Naive thymus-derived CD4-positive, alpha-beta T cell (primary cell): Measurements from ENCODE around the gene APLF. TPM values are rescaled to one million over a fixed set of nuclear protein-coding genes. Genes with fewer than 3 reads are reported as not detected.
"Not testable (repeated sequence)": the region's sequence is repeated elsewhere in the genome, so short reads cannot be mapped to it uniquely, and the experiment has no call there.

Experiments
- ATAC-seq: fragments of 150-1000 bp; cut with Tn5 transposase; 2 replicates; pipeline ENCODE4 v1.10.0; 2021; ENCODE audit warnings: mild to moderate bottlenecking, moderate library complexity
- CTCF ChIA-PET: fragments of 350-600 bp; sonication (Branson Sonifier 250); formaldehyde crosslinking; loops from one replicate; lab custom pipeline; 2021; ENCODE audit warnings: antibody characterized with exemption; lab: Charles Lee
- POLR2A ChIA-PET: fragments of 350-600 bp; sonication (Branson Sonifier 250); formaldehyde crosslinking; loops from one replicate; lab custom pipeline; 2021; ENCODE audit warnings: antibody characterized with exemption, inconsistent platforms; lab: Charles Lee
- DNase-seq, 9 donors: peaks; one replicate each; pipeline versions ENCODE4 v3.0.0 to v3.0.0-alpha.2; 2020 to 2022; ENCODE audit warnings: mixed read lengths in 1 of 9
- H3K27ac ChIP-seq: one replicate; pipeline ENCODE4 v1.7.0; 2013; ENCODE audit warnings: mild to moderate bottlenecking, low read depth, low read length, moderate library complexity
- H3K27me3 ChIP-seq, 2 donors: one replicate each; pipeline ENCODE4 v1.7.0; 2013; ENCODE audit warnings: low read length in 2 of 2, mild to moderate bottlenecking in 2 of 2, moderate library complexity in 2 of 2; ENCODE audit not compliant: control insufficient read depth in 2 of 2, insufficient read depth in 2 of 2
- H3K36me3 ChIP-seq, 3 experiments: 1 replicate in 2 of 3; 2 replicates in 1 of 3; pipeline ENCODE4 v1.7.0; 2013; ENCODE audit warnings: low read length in 3 of 3, mild to moderate bottlenecking in 3 of 3, moderate library complexity in 1 of 3; ENCODE audit not compliant: insufficient read depth in 3 of 3, control insufficient read depth in 2 of 3
- H3K4me1 ChIP-seq, 2 donors: one replicate each; pipeline ENCODE4 v1.7.0; 2013; ENCODE audit warnings: low read length in 2 of 2, mild to moderate bottlenecking in 2 of 2, moderate library complexity in 1 of 2; ENCODE audit not compliant: control insufficient read depth in 2 of 2, insufficient read depth in 2 of 2
- H3K4me3 ChIP-seq: 2 replicates; pipeline ENCODE4 v1.7.0; 2013; ENCODE audit warnings: mild to moderate bottlenecking, low read length
- H3K9me3 ChIP-seq, 3 experiments: 1 replicate in 2 of 3; 2 replicates in 1 of 3; pipeline ENCODE4 v1.7.0; 2013; ENCODE audit warnings: low read length in 3 of 3; ENCODE audit not compliant: control insufficient read depth in 2 of 3
- H3K27ac Mint-ChIP-seq, 9 donors: one replicate each; pipeline ENCODE4 v1.8.0; 2020 to 2022; ENCODE audit warnings: mixed read lengths in 9 of 9, mild to moderate bottlenecking in 8 of 9, moderate library complexity in 5 of 9, inconsistent platforms in 2 of 9
- H3K27me3 Mint-ChIP-seq, 5 donors: one replicate each; pipeline ENCODE4 v1.8.0; 2021 to 2022; ENCODE audit warnings: mixed read lengths in 5 of 5, mild to moderate bottlenecking in 1 of 5
- H3K36me3 Mint-ChIP-seq, 5 donors: one replicate each; pipeline ENCODE4 v1.8.0; 2020 to 2022; ENCODE audit warnings: mixed read lengths in 5 of 5, mild to moderate bottlenecking in 3 of 5, inconsistent platforms in 1 of 5
- H3K4me1 Mint-ChIP-seq, 7 donors: one replicate each; pipeline ENCODE4 v1.8.0; 2020 to 2022; ENCODE audit warnings: mixed read lengths in 7 of 7, mild to moderate bottlenecking in 3 of 7, inconsistent platforms in 1 of 7
- H3K4me3 Mint-ChIP-seq, 10 donors: one replicate each; pipeline ENCODE4 v1.8.0; 2020 to 2022; ENCODE audit warnings: mild to moderate bottlenecking in 10 of 10, mixed read lengths in 10 of 10, moderate library complexity in 6 of 10, inconsistent platforms in 2 of 10
- H3K9me3 Mint-ChIP-seq, 11 donors: one replicate each; pipeline ENCODE4 v1.8.0; 2020 to 2022; ENCODE audit warnings: mixed read lengths in 11 of 11, mild to moderate bottlenecking in 4 of 11, inconsistent platforms in 1 of 11, moderate library complexity in 1 of 11
- intact Hi-C, 2 donors: fragments of 100-400 bp; cut with micrococcal nuclease; formaldehyde crosslinking; loops; one replicate each; pipeline ENCODE4 v1.15.1; 2023
- polyA plus RNA-seq, 2 donors: library from polyadenylated mRNA; unstranded; fragments of 300-500 nt; fragmentation: Illumina TruSeq; gene quantifications; one replicate each; pipeline ENCODE4 v1.2.3, GENCODE V29; 2021
- total RNA-seq, 6 experiments: library from RNA in 5 of 6; stranded (reverse) in 5 of 6; gene quantifications; 1 replicate in 5 of 6; 2 replicates in 1 of 6; pipeline ENCODE4 v1.2.3 and lab custom pipeline; 2021 to 2026

Gene APLF
- total and polyA plus RNA-seq, 7 experiments from 2014 or later, result 1.4 to 8.9 (median 3.5) TPM

GRCh38 chr2:68438455-68439303 lies 28.7 kb upstream of the APLF start:
- Histone ChIP-seq H3K9me3 (no peaks in the 10 kb centered on the region), H3K4me1 (peaks cover 0 to 22% of the 10 kb centered on the region in 2 donors), H3K4me3 (no peak overlapping the region), H3K27ac (no peak overlapping the region), H3K27me3 (no peaks in the 10 kb centered on the region), H3K36me3 (no peaks in the 10 kb centered on the region)
- intact Hi-C loops, result no loop called here
- Mint-ChIP-seq H3K36me3 (no peaks in the 10 kb centered on the region), H3K27me3 (peaks cover 0 to 16% (median 0%) of the 10 kb centered on the region in 5 donors), H3K9me3 (peaks cover 0 to 1% (median 0%) of the 10 kb centered on the region in 11 donors), H3K27ac (peak overlapping the region in 1 of 9 donors; percentile 18), H3K4me1 (peaks cover 0 to 16% (median 5%) of the 10 kb centered on the region in 7 donors), H3K4me3 (no peak overlapping the region)
- ATAC-seq (no peak), DNase-seq (no peak)
- ChIA-PET CTCF (no interaction called here), POLR2A (no interaction called here)

DNA sequence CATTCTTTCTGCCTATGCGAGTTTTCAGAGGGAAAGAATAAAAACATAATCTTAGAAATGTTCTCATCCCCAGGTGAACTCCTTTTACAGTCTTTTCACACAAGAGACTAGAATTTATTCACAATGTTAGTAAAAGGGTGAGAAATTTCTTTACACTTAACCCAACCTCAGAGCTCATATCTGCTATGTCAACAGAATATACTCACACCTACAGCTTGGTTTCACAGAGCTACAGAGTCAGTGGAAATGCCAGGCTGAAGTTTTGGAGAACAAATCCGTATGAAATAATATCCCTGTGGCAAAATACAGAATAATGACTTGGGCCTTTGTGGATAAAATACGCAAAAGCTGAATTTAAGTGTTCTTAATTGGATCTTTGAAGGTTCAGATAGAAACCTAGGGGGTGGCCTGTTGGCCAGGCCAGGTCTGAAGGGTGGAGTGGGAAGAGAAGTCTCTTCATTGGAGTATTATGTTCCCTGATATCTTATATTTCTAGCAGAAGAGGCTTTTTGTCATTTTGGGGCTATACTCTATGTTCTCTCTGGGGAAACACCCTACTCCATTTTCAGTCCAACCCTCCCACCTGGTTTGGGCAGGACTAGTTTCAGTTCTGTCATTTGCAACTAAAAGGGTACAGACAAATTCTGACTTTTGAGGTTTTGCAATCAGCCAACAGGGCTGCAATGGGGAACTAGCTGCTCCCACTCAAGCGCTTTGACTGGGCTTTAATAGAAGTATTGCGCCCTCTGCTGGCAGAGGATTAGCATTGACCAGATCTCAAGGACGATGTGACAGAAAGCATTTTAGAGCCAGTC lies 26.0 kb upstream of the APLF start:
- ChIA-PET POLR2A (no interaction called here), CTCF (interaction anchor here (0.6 to 2.8 kb wide), 7 partner anchors 9 to 319 kb away, joined by 3 to 16 read pairs (median 5); no protein-coding TSS in a partner anchor)
- peaks cover 0 to 16% (median 5%) of the 10 kb centered on the region in 7 donors for H3K4me1 Mint-ChIP-seq
- ATAC-seq, result peak; percentile 97
- H3K27me3 Mint-ChIP-seq, result peaks cover 0 to 19% (median 0%) of the 10 kb centered on the region in 5 donors
- H3K27ac ChIP-seq, result no peak overlapping the region
- H3K4me3 ChIP-seq, result no peak overlapping the region
- H3K36me3 Mint-ChIP-seq, result no peaks in the 10 kb centered on the region
- H3K27ac Mint-ChIP-seq, result peak overlapping the region in 4 of 9 donors; percentile 11 to 72 (median 40)
- H3K4me1 ChIP-seq, result peaks cover 0 to 22% of the 10 kb centered on the region in 2 donors
- no peak overlapping the region for H3K4me3 Mint-ChIP-seq
- no peaks in the 10 kb centered on the region for H3K9me3 ChIP-seq
- H3K9me3 Mint-ChIP-seq, result peaks cover 0 to 1% (median 0%) of the 10 kb centered on the region in 11 donors
- no peaks in the 10 kb centered on the region for H3K27me3 ChIP-seq
- no peaks in the 10 kb centered on the region for H3K36me3 ChIP-seq
- DNase-seq, result peak; percentile 52 to 79 (median 72)
- intact Hi-C loops, result loop anchor here (1.0 to 5.0 kb wide), 6 partner anchors 54 to 319 kb away; no protein-coding TSS in a partner anchor

DNA sequence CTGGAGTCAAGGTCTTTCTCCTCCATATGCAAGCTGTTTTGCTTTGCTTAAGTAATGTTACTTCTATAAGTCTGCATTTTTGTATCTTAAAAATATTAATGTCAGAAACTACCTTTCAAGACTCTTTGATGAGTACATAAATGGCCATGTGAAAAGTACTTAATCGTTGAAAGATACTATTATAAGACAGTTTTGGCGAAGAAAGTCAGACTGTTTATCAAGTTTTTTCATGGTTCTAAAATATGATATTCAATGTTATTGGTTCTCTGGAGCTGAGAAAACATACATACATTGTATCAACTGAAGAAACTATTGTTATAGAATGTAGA lies 25.4 kb upstream of the APLF start:
- Mint-ChIP-seq H3K36me3 (no peaks in the 10 kb centered on the region), H3K9me3 (peaks cover 0 to 1% (median 0%) of the 10 kb centered on the region in 11 donors), H3K27me3 (peaks cover 0 to 19% (median 0%) of the 10 kb centered on the region in 5 donors), H3K4me3 (no peak overlapping the region), H3K4me1 (peaks cover 0 to 16% (median 5%) of the 10 kb centered on the region in 7 donors), H3K27ac (no peak overlapping the region)
- H3K27me3 ChIP-seq, result no peaks in the 10 kb centered on the region
- intact Hi-C loops, result loop anchor here (1.0 to 5.0 kb wide), 6 partner anchors 55 to 320 kb away; no protein-coding TSS in a partner anchor
- peaks cover 0 to 22% of the 10 kb centered on the region in 2 donors for H3K4me1 ChIP-seq
- H3K9me3 ChIP-seq, result no peaks in the 10 kb centered on the region
- H3K4me3 ChIP-seq, result no peak overlapping the region
- no peaks in the 10 kb centered on the region for H3K36me3 ChIP-seq
- H3K27ac ChIP-seq, result no peak overlapping the region
- DNase-seq (no peak), ATAC-seq (no peak)
- ChIA-PET CTCF (interaction anchor here (0.6 to 2.8 kb wide), 6 partner anchors 14 to 320 kb away, joined by 3 to 16 read pairs (median 6); no protein-coding TSS in a partner anchor), POLR2A (no interaction called here)

DNA sequence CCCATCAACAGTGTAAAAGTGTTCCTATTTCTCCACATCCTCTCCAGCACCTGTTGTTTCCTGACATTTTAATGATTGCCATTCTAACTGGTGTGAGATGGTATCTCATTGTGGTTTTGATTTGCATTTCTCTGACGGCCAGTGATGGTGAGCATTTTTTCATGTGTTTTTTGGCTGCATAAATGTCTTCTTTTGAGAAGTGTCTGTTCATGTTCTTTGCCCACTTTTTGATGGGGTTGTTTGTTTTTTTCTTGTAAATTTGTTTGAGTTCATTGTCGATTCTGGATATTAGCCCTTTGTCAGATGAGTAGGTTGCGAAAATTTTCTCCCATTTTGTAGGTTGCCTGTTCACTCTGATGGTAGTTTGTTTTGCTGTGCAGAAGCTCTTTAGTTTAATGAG lies 21.0 kb upstream of the APLF start:
- H3K27ac ChIP-seq, intact Hi-C loops, H3K4me1 Mint-ChIP-seq, H3K36me3 ChIP-seq, H3K4me3 Mint-ChIP-seq, H3K36me3 Mint-ChIP-seq, H3K9me3 ChIP-seq, H3K27ac Mint-ChIP-seq, ATAC-seq, DNase-seq, H3K27me3 ChIP-seq, POLR2A ChIA-PET, H3K4me3 ChIP-seq, CTCF ChIA-PET, H3K4me1 ChIP-seq: not testable (repeated sequence)
- peaks cover 0 to 13% (median 0%) of the 10 kb centered on the region in 5 donors for H3K27me3 Mint-ChIP-seq
- H3K9me3 Mint-ChIP-seq, result peaks cover 0 to 13% (median 0%) of the 10 kb centered on the region in 11 donors

DNA sequence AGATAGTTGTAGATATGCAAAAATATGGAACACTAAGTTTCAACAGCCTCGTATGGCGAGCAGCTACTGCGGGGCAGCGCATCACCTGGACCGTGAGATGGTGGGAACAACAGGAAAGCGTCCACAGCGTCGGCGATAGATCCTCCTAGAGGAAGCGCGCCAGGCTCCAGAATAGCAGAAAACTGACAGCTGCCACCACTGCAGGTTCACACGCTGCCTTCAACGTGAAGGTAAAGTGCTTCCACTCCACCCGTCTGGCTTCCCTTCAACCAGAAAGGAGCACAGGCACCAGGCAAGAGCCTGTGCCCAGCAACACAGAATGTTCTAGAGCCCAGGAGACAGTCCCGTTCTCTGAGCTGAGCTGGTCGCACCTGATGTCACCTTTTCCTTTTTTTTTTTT lies 20.3 kb upstream of the APLF start:
- H3K9me3 ChIP-seq, result no peaks in the 10 kb centered on the region
- H3K27ac Mint-ChIP-seq, result no peak overlapping the region
- H3K27me3 Mint-ChIP-seq, result peaks cover 0 to 13% (median 0%) of the 10 kb centered on the region in 5 donors
- no peaks in the 10 kb centered on the region for H3K36me3 ChIP-seq
- H3K36me3 Mint-ChIP-seq, result no peaks in the 10 kb centered on the region
- no peak overlapping the region for H3K4me3 ChIP-seq
- ATAC-seq, result peak; percentile 18
- no peaks in the 10 kb centered on the region for H3K27me3 ChIP-seq
- H3K9me3 Mint-ChIP-seq, result peaks cover 0 to 13% (median 1%) of the 10 kb centered on the region in 11 donors
- POLR2A ChIA-PET, result interaction anchor here (0.6 kb wide), 1 partner anchor 31 kb away, joined by 4 read pairs; no protein-coding TSS in a partner anchor
- H3K4me1 Mint-ChIP-seq, result peaks cover 0 to 2% (median 2%) of the 10 kb centered on the region in 7 donors
- no peak overlapping the region for H3K4me3 Mint-ChIP-seq
- no peak overlapping the region for H3K27ac ChIP-seq
- intact Hi-C loops, result no loop called here
- CTCF ChIA-PET, result no interaction called here
- no peak for DNase-seq
- peaks cover 1% of the 10 kb centered on the region in 2 donors for H3K4me1 ChIP-seq
